ENCODE results near the gene EPC1.
"Not testable (repeated sequence)": the region's sequence is repeated elsewhere in the genome, so short reads cannot be mapped to it uniquely, and the experiment has no call there.

EPC1 gene

GRCh38 chr10:32346551-32347362, at the start of gene EPC1:
EPC1 (minus strand) TSS chr10:32347158; CDS start chr10:32346915, 243 bp downstream.
- FAIRE-seq: peak; percentile 89

GRCh38 chr10:32393911-32394310, 47.0 kb upstream of the EPC1 start:
- no peak for FAIRE-seq
- DNase-seq (ENCODE audit: insufficient read length, low spot score): no peak

More at GRCh38 chr10:32346551-32347362, at the start of gene EPC1:
- DNase-seq (ENCODE audit: insufficient read length, low spot score): peak; percentile 86

GRCh38 chr10:32392284-32392683, 45.3 kb upstream of the EPC1 start:
- DNase-seq (ENCODE audit: insufficient read length, low spot score); FAIRE-seq: not testable (repeated sequence)

GRCh38 chr10:32390193-32390592, 43.2 kb upstream of the EPC1 start:
- FAIRE-seq: no peak
- no peak for DNase-seq (ENCODE audit: insufficient read length, low spot score)

- DNase-seq (ENCODE audit: insufficient read length, low spot score) (no peak), FAIRE-seq (no peak)
These were observed 41.5 kb upstream of the EPC1 start for GRCh38 chr10:32388258-32389027.

GRCh38 chr10:32386623-32387260, 39.8 kb upstream of the EPC1 start:
- FAIRE-seq: no peak
- DNase-seq (ENCODE audit: insufficient read length, low spot score): no peak

GRCh38 chr10:32384171-32384570, 37.2 kb upstream of the EPC1 start:
- no peak for DNase-seq (ENCODE audit: insufficient read length, low spot score)
- FAIRE-seq: no peak

GRCh38 chr10:32381165-32381564, 34.2 kb upstream of the EPC1 start:
- DNase-seq (ENCODE audit: insufficient read length, low spot score): no peak
- FAIRE-seq: no peak

GRCh38 chr10:32379950-32380551, 33.1 kb upstream of the EPC1 start:
- DNase-seq (ENCODE audit: insufficient read length, low spot score) (no peak), FAIRE-seq (peak; percentile 31)

- FAIRE-seq (peak; percentile 95), DNase-seq (ENCODE audit: insufficient read length, low spot score) (no peak)
These were observed 32.5 kb upstream of the EPC1 start for GRCh38 chr10:32379318-32379949.

- DNase-seq (ENCODE audit: insufficient read length, low spot score) (peak; percentile 43), FAIRE-seq (peak; percentile 100)
These were observed 31.7 kb upstream of the EPC1 start for GRCh38 chr10:32378363-32379317.

GRCh38 chr10:32377458-32378259, 30.7 kb upstream of the EPC1 start:
- peak; percentile 12 for DNase-seq (ENCODE audit: insufficient read length, low spot score)
- peak; percentile 75 for FAIRE-seq

GRCh38 chr10:32376771-32377170, 29.8 kb upstream of the EPC1 start:
- DNase-seq (ENCODE audit: insufficient read length, low spot score): no peak
- peak; percentile 80 for FAIRE-seq

- FAIRE-seq (no peak), DNase-seq (ENCODE audit: insufficient read length, low spot score) (no peak)
These were observed 29.1 kb upstream of the EPC1 start for GRCh38 chr10:32376097-32376496.

GRCh38 chr10:32375631-32376030, 28.7 kb upstream of the EPC1 start:
- FAIRE-seq (no peak), DNase-seq (ENCODE audit: insufficient read length, low spot score) (no peak)

GRCh38 chr10:32374605-32375004, 27.6 kb upstream of the EPC1 start:
- no peak for FAIRE-seq
- no peak for DNase-seq (ENCODE audit: insufficient read length, low spot score)

GRCh38 chr10:32373496-32373895, 26.5 kb upstream of the EPC1 start:
- DNase-seq (ENCODE audit: insufficient read length, low spot score) (no peak), FAIRE-seq (peak; percentile 28)

- FAIRE-seq (peak; percentile 88), DNase-seq (ENCODE audit: insufficient read length, low spot score) (no peak)
These were observed 26.1 kb upstream of the EPC1 start for GRCh38 chr10:32373031-32373430.

All from GM19239 (cell line).